Measurements from ENCODE around the gene MSLN. TPM values are rescaled to one million over a fixed set of nuclear protein-coding genes. Genes with fewer than 3 reads are reported as not detected.

MSLN gene
- total RNA-seq, 1 donor from 2014 or later, result 0.91 TPM

GRCh38 chr16:732936-733335 lies 27.6 kb upstream of the MSLN start:
- peaks cover 68% of the 10 kb centered on the region for H3K36me3 ChIP-seq
- no peak for DNase-seq

GRCh38 chr16:733382-734207 lies 26.9 kb upstream of the MSLN start:
- TF ChIP-seq CTCF (IDR thresholded peaks at IDR 0.05; ENCODE audit: borderline replicate concordance), result peak; percentile 42
- DNase-seq, result no peak
- Histone ChIP-seq H3K27ac (replicated peaks) (no peak overlapping the region), H3K4me1 (peaks cover 3% of the 10 kb centered on the region), H3K36me3 (peaks cover 71% of the 10 kb centered on the region), H3K9me3 (replicated peaks) (no peaks in the 10 kb centered on the region), H3K4me3 (no peak overlapping the region), H3K27me3 (ENCODE audit: low read depth) (peaks cover under 1% of the 10 kb centered on the region)
- intact Hi-C loops (cut with micrococcal nuclease), result no loop called here

More at GRCh38 chr16:732936-733335, 27.6 kb upstream of the MSLN start:
- no peak for TF ChIP-seq CTCF (IDR thresholded peaks at IDR 0.05; ENCODE audit: borderline replicate concordance)
- no peaks in the 10 kb centered on the region for H3K9me3 ChIP-seq (replicated peaks)
- no peak overlapping the region for H3K27ac ChIP-seq (replicated peaks)
- H3K4me1 ChIP-seq, result peaks cover 10% of the 10 kb centered on the region
- H3K4me3 ChIP-seq, result no peak overlapping the region
- H3K27me3 ChIP-seq (ENCODE audit: low read depth), result peaks cover 7% of the 10 kb centered on the region
- intact Hi-C loops (cut with micrococcal nuclease), result no loop called here

- no peak for DNase-seq
- H3K4me1 ChIP-seq, result peaks cover 2% of the 10 kb centered on the region
- no peaks in the 10 kb centered on the region for H3K27me3 ChIP-seq (ENCODE audit: low read depth)
- no peak overlapping the region for H3K4me3 ChIP-seq
- no peak for TF ChIP-seq CTCF (IDR thresholded peaks at IDR 0.05; ENCODE audit: borderline replicate concordance)
- no peaks in the 10 kb centered on the region for H3K9me3 ChIP-seq (replicated peaks)
- intact Hi-C loops (cut with micrococcal nuclease), result no loop called here
- H3K36me3 ChIP-seq, result peaks cover 75% of the 10 kb centered on the region
- no peak overlapping the region for H3K27ac ChIP-seq (replicated peaks)
Observed at GRCh38 chr16:734208-734980, 26.1 kb upstream of the MSLN start.

- no peak for TF ChIP-seq CTCF (IDR thresholded peaks at IDR 0.05; ENCODE audit: borderline replicate concordance)
- intact Hi-C loops (cut with micrococcal nuclease), result no loop called here
- Histone ChIP-seq H3K9me3 (replicated peaks) (no peaks in the 10 kb centered on the region), H3K4me3 (no peak overlapping the region), H3K27ac (replicated peaks) (no peak overlapping the region), H3K36me3 (peaks cover 76% of the 10 kb centered on the region), H3K4me1 (peaks cover 10% of the 10 kb centered on the region), H3K27me3 (ENCODE audit: low read depth) (no peaks in the 10 kb centered on the region)
- DNase-seq, result no peak
Observed at GRCh38 chr16:734981-735881, 25.3 kb upstream of the MSLN start.

- no peak overlapping the region for H3K4me3 ChIP-seq
- no peaks in the 10 kb centered on the region for H3K9me3 ChIP-seq (replicated peaks)
- DNase-seq, result no peak
- no peak for TF ChIP-seq CTCF (IDR thresholded peaks at IDR 0.05; ENCODE audit: borderline replicate concordance)
- no peak overlapping the region for H3K27ac ChIP-seq (replicated peaks)
- intact Hi-C loops (cut with micrococcal nuclease), result no loop called here
- H3K27me3 ChIP-seq (ENCODE audit: low read depth), result no peaks in the 10 kb centered on the region
- peaks cover 72% of the 10 kb centered on the region for H3K36me3 ChIP-seq
- H3K4me1 ChIP-seq, result peaks cover 17% of the 10 kb centered on the region
Observed at GRCh38 chr16:735982-736453, 24.5 kb upstream of the MSLN start.
